A673 (cell line): Measurements from ENCODE around the gene MCRIP1. TPM values are rescaled to one million over a fixed set of nuclear protein-coding genes. Genes with fewer than 3 reads are reported as not detected.

Experiments
- BruUV-seq: library from RNA; stranded (reverse); fragments of 400-500 nt; replicated peaks from 2 replicates; lab custom pipeline; 2021; lab: Mats Ljungman, UMichigan
- CTCF ChIA-PET: fragments of 300-600 bp; sonication (Branson Sonifier 250); formaldehyde crosslinking; loops from one replicate; lab custom pipeline; 2022; ENCODE audit warnings: antibody characterized with exemption; lab: Charles Lee
- POLR2A ChIA-PET: fragments of 300-600 bp; sonication (Branson Sonifier 250); formaldehyde crosslinking; loops from one replicate; lab custom pipeline; 2022; ENCODE audit warnings: antibody characterized with exemption; ENCODE audit not compliant: low non-redundant PET; lab: Charles Lee
- DNase-seq: peaks from one replicate; pipeline ENCODE4 v3.0.0-alpha.2; 2015; ENCODE audit warnings: low spot score
- H3K27ac ChIP-seq: fragments of 200-600 bp; sonication (generic); 2 replicates; pipeline ENCODE4 v1.5.1; 2016; ENCODE audit warnings: mixed run types, low read depth, mild to moderate bottlenecking, mixed read lengths, antibody characterized with exemption, low read length; ENCODE audit not compliant: poor library complexity, severe bottlenecking
- H3K27me3 ChIP-seq: fragments of 200-600 bp; sonication (generic); replicated peaks from 2 replicates; pipeline ENCODE4 v1.6.1; 2017; ENCODE audit warnings: mixed run types, low read depth, mild to moderate bottlenecking, mixed read lengths, antibody characterized with exemption, low read length; ENCODE audit not compliant: insufficient read depth, poor library complexity
- H3K36me3 ChIP-seq: fragments of 200-600 bp; sonication (generic); 2 replicates; pipeline ENCODE4 v1.6.1; 2016; ENCODE audit warnings: mixed run types, mild to moderate bottlenecking, mixed read lengths, antibody characterized with exemption, low read length; ENCODE audit not compliant: insufficient read depth, poor library complexity, severe bottlenecking
- H3K4me1 ChIP-seq: fragments of 200-600 bp; sonication (generic); 2 replicates; pipeline ENCODE4 v1.6.1; 2017; ENCODE audit warnings: mixed run types, mild to moderate bottlenecking, mixed read lengths, antibody characterized with exemption, low read length; ENCODE audit not compliant: insufficient read depth, poor library complexity, severe bottlenecking
- H3K4me3 ChIP-seq: fragments of 200-600 bp; sonication (generic); 2 replicates; pipeline ENCODE4 v1.5.1; 2016; ENCODE audit warnings: low read depth, mixed run types, mild to moderate bottlenecking, mixed read lengths, low read length; ENCODE audit not compliant: poor library complexity, severe bottlenecking
- H3K9me3 ChIP-seq: fragments of 200-600 bp; sonication (generic); 2 replicates; pipeline ENCODE4 v1.6.1; 2016; ENCODE audit warnings: mixed run types, low read depth, mild to moderate bottlenecking, mixed read lengths, antibody characterized with exemption, low read length; ENCODE audit not compliant: poor library complexity, severe bottlenecking
- EZH2 ChIP-seq: fragments of 200-600 bp; sonication (generic); IDR thresholded peaks from 2 replicates; pipeline ENCODE4 v1.6.1; 2017; ENCODE audit warnings: borderline replicate concordance, low read depth, mild to moderate bottlenecking, mixed read lengths, antibody characterized with exemption, low read length; ENCODE audit not compliant: poor library complexity, severe bottlenecking
- intact Hi-C: fragments of 100-400 bp; cut with micrococcal nuclease; formaldehyde crosslinking; loops from one replicate; pipeline ENCODE4 v1.10.0; 2022; ENCODE audit not compliant: unreplicated experiment
- total RNA-seq: library from RNA; stranded (reverse); gene quantifications from 2 replicates; pipeline ENCODE4 v1.2.3, GENCODE V29; 2021
- TF ChIP-seq, protein P1 (sequence below): fragments of 300-800, 200-600 bp; sonication (generic); conservative IDR thresholded peaks from 2 replicates; pipeline ENCODE4 v1.5.1; 2017; ENCODE audit warnings: low read depth, mild to moderate bottlenecking, antibody characterized with exemption, low read length, moderate library complexity, mixed read lengths

MCRIP1 gene
- total RNA-seq, 1 experiment from 2014 or later, result 126 TPM

- ChIA-PET POLR2A (no interaction called here), CTCF (no interaction called here)
- H3K9me3 ChIP-seq, result no peaks in the 10 kb centered on the region
- no peak for DNase-seq
- no TSS peak for BruUV-seq
- no peaks in the 10 kb centered on the region for H3K36me3 ChIP-seq
- intact Hi-C loops, result no loop called here
- H3K4me3 ChIP-seq, result no peak overlapping the region
- peaks cover 74% of the 10 kb centered on the region for H3K27me3 ChIP-seq
- H3K4me1 ChIP-seq, result no peaks in the 10 kb centered on the region
- no peak overlapping the region for H3K27ac ChIP-seq
- TF ChIP-seq, protein P1, sequence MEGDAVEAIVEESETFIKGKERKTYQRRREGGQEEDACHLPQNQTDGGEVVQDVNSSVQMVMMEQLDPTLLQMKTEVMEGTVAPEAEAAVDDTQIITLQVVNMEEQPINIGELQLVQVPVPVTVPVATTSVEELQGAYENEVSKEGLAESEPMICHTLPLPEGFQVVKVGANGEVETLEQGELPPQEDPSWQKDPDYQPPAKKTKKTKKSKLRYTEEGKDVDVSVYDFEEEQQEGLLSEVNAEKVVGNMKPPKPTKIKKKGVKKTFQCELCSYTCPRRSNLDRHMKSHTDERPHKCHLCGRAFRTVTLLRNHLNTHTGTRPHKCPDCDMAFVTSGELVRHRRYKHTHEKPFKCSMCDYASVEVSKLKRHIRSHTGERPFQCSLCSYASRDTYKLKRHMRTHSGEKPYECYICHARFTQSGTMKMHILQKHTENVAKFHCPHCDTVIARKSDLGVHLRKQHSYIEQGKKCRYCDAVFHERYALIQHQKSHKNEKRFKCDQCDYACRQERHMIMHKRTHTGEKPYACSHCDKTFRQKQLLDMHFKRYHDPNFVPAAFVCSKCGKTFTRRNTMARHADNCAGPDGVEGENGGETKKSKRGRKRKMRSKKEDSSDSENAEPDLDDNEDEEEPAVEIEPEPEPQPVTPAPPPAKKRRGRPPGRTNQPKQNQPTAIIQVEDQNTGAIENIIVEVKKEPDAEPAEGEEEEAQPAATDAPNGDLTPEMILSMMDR, result no peak
- no peak for TF ChIP-seq EZH2
Measured at GRCh38 chr17:81807210-81807719, 25.8 kb downstream of the MCRIP1 start.

DNA sequence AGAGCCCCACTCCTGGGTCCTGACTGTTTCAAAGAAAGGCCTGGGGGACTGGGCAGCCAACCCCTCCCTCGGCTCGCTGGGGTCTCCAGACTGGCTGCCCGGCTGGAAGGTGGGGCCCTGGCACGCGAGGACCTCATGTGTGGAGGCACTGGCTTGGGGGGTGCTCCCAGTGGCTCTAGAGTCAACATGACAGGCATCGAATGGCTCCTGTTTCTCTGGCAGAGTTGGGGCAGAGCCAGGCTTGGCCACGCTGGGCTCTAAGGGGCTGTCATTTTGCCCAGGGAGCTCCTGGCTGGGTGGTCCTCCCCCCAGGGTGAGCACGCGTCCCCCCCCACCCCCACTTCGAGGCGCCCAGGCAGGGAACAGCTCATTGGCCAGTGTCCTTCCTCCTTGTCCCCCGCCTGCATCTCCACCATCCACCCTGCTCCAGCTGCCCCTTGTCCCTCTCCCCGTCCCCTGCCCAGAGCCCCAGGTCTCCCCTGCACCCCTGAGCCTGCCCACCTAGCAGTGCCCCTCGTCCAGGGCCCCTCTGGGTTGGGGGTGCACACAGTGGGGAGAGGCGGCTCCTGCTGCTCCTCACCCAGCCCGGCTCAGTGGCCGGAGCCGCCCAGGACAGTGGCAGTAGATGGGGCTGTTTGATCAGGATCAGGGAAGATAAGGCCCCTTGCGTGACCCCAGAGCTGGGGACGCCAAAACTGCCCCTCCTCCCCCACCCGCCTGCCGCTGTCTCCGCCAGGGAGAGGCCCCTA lies 26.5 kb downstream of the MCRIP1 start:
- H3K27me3 ChIP-seq, result peaks cover 80% of the 10 kb centered on the region
- BruUV-seq, result no TSS peak

DNA sequence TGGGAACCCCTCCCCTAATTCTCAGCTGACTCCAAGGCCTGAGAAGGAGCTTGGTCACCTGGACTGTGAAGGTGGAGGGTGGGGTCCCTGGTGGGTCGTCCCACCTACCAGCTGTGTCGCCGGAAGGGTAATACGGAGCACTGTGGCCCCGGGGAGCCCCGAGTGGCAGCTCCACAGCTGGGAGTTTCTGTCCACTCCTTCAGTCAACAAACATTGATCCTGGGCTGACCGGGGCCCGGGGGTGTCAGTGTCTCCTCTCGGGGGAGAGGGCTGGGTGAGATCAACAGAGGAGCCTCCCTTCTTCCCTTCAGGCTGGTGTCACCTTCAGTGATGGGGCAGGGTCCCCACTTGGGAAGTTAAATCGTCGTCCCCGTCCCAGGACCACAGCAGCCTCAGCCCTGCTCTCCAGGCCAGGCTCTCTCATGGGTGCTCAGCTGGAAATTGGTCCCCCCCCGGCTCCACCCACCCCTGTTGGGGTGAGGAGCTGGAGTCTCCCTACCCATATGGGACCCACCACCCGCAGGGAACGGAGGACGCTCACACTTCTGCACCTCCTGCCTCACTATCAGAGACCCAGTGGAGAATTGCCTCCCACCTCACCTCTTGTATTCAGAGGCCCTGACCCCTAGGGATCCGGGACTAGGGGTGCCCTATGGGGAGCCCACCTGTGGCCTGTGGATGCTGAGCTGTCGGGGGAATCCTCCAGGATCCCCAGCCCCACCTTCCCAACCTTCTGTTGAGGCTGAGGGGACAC lies 27.2 kb downstream of the MCRIP1 start:
- POLR2A ChIA-PET, result interaction anchor here (0.6 kb wide), 1 partner anchor 15 kb away, joined by 3 read pairs; no protein-coding TSS in a partner anchor
- H3K27me3 ChIP-seq, result peaks cover 86% of the 10 kb centered on the region
- CTCF ChIA-PET, result interaction anchor here (0.6 kb wide), 1 partner anchor 93 kb away, joined by 4 read pairs; no protein-coding TSS in a partner anchor
- H3K4me1 ChIP-seq, result no peaks in the 10 kb centered on the region
- H3K27ac ChIP-seq, result no peak overlapping the region
- H3K9me3 ChIP-seq, result no peaks in the 10 kb centered on the region
- TF ChIP-seq EZH2, result no peak
- TF ChIP-seq, protein P1, result no peak
- no peaks in the 10 kb centered on the region for H3K36me3 ChIP-seq
- DNase-seq, result no peak
- H3K4me3 ChIP-seq, result no peak overlapping the region
- no TSS peak for BruUV-seq
- intact Hi-C loops, result no loop called here

More for the DNA sequence above, 26.5 kb downstream of the MCRIP1 start:
- Histone ChIP-seq H3K4me3 (no peak overlapping the region), H3K36me3 (no peaks in the 10 kb centered on the region), H3K27ac (no peak overlapping the region), H3K9me3 (no peaks in the 10 kb centered on the region), H3K4me1 (no peaks in the 10 kb centered on the region)
- CTCF ChIA-PET, result interaction anchor here (0.6 kb wide), 1 partner anchor 93 kb away, joined by 4 read pairs; no protein-coding TSS in a partner anchor
- no peak for TF ChIP-seq EZH2
- TF ChIP-seq, protein P1, result no peak
- POLR2A ChIA-PET, result interaction anchor here (0.6 kb wide), 1 partner anchor 15 kb away, joined by 3 read pairs; no protein-coding TSS in a partner anchor
- intact Hi-C loops, result no loop called here
- DNase-seq, result no peak
